ENCODE results near the gene RABL2B. TPM values are rescaled to one million over a fixed set of nuclear protein-coding genes. Genes with fewer than 3 reads are reported as not detected.

RABL2B gene
- total RNA-seq, 1 donor from 2014 or later, result 52.9 TPM

DNA sequence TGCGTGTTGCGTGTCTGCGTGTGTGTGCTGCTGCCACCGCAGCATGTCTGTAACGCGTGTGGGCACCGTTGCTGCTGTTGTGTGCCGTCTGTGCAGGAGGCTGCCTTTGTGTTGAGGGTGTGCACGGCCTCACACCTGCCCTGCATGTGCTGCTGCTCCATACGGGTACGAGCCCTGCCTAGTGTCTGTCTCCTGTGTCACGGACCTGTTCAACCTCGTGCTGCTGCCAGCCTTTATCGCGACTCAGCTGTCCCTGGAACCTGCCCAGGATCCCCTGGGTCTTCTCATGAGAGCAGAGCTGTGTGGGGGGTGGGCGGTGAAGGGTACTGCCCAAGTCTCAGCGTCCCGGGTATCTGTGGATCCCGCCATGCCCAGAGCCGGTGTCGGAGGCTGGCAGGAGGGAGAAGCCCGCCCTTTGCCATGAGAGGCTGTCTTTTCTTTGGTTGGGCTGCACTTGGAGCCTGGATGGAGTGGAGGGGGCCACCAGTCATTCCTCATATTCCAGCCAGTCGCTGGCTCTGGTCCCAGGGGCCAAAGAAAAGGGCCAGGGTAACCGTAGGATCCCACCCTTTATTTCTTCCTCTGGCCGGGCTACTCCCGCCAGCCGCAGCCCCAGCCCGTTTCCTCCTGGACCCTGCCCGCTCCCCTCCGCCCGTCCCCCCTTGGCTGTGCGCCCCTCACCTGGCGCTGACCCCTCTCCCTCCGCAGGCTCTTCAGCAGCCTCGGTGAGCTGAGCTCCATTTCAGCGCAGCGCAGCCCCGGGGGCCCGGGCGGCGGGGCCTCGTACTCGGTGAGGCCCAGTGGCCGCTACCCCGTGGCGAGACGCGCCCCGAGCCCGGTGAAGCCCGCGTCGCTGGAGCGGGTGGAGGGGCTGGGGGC, 53.2 kb downstream of the RABL2B start:
- Mint-ChIP-seq H3K27me3 (ENCODE audit: low read depth) (peaks cover 15% of the 10 kb centered on the region), H3K4me3 (no peak overlapping the region), H3K27ac (ENCODE audit: unreplicated experiment) (no peak overlapping the region), H3K4me1 (peaks cover 14% of the 10 kb centered on the region), H3K36me3 (ENCODE audit: low read depth) (no peaks in the 10 kb centered on the region), H3K9me3 (no peaks in the 10 kb centered on the region)
- TF ChIP-seq, protein P1, sequence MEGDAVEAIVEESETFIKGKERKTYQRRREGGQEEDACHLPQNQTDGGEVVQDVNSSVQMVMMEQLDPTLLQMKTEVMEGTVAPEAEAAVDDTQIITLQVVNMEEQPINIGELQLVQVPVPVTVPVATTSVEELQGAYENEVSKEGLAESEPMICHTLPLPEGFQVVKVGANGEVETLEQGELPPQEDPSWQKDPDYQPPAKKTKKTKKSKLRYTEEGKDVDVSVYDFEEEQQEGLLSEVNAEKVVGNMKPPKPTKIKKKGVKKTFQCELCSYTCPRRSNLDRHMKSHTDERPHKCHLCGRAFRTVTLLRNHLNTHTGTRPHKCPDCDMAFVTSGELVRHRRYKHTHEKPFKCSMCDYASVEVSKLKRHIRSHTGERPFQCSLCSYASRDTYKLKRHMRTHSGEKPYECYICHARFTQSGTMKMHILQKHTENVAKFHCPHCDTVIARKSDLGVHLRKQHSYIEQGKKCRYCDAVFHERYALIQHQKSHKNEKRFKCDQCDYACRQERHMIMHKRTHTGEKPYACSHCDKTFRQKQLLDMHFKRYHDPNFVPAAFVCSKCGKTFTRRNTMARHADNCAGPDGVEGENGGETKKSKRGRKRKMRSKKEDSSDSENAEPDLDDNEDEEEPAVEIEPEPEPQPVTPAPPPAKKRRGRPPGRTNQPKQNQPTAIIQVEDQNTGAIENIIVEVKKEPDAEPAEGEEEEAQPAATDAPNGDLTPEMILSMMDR (conservative IDR thresholded peaks at IDR 0.05), result no peak
- DNase-seq (ENCODE audit: low read depth, low spot score), result no peak

DNA sequence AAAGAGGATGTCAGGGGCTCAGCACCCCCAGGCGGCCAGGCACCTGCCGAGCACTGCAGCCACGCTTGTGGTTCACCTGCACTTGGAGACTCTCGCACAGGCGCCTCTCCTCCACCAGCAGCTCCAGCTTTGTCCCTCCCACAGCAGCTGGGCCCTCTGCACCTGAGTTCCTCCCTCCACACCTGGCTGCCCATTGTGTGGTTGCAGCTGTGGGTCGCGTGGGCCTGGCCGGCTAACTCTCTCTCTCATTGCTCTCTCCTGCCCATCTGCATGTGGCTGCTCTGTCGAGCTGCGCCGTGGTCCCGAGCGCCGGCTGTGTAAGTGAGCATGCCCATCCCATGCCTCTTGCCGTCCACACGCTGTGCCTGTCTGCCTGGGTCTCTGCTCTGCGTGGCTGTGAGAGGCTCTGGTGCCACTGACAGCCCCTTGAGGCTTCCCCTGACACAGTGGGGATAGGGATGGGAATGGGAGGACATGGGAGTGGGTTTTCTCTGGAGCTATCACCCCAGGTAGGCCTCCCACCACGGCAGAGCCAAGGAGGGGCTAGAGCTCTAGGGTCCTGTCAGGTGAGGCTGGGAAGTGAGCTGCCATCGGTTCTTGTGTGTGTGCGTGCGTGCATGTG, 53.9 kb downstream of the RABL2B start:
- Mint-ChIP-seq H3K9me3 (no peaks in the 10 kb centered on the region), H3K4me3 (no peak overlapping the region), H3K36me3 (ENCODE audit: low read depth) (no peaks in the 10 kb centered on the region), H3K4me1 (peaks cover 14% of the 10 kb centered on the region), H3K27ac (ENCODE audit: unreplicated experiment) (peak overlapping the region; percentile 50), H3K27me3 (ENCODE audit: low read depth) (peaks cover 12% of the 10 kb centered on the region)
- TF ChIP-seq, protein P1 (conservative IDR thresholded peaks at IDR 0.05), result no peak
- DNase-seq (ENCODE audit: low read depth, low spot score), result no peak

DNA sequence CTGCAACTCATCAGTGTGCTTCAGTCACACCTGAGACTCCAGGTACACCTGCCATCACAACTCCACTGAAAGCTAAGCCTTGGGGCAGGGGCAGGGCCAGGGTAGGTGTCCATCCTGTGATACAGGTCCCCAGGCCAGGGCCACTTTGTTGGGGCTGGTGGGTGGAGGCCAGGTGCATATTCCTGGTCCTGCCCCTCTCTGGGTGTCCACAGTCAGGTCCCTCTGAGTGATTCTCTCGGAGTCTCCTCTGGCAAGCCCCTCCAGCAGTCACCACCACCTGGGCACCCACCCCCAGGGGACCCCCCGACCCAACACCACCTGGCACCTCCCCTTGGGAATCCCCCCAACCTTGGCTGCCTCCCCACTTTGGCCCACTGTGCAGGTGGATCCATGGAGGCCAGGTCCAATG, 54.9 kb downstream of the RABL2B start:
- Mint-ChIP-seq H3K4me3 (no peak overlapping the region), H3K9me3 (no peaks in the 10 kb centered on the region), H3K36me3 (ENCODE audit: low read depth) (no peaks in the 10 kb centered on the region), H3K27ac (ENCODE audit: unreplicated experiment) (no peak overlapping the region), H3K4me1 (peaks cover 9% of the 10 kb centered on the region), H3K27me3 (ENCODE audit: low read depth) (peaks cover 10% of the 10 kb centered on the region)
- DNase-seq (ENCODE audit: low read depth, low spot score), result no peak
- TF ChIP-seq, protein P1 (conservative IDR thresholded peaks at IDR 0.05), result no peak

DNA sequence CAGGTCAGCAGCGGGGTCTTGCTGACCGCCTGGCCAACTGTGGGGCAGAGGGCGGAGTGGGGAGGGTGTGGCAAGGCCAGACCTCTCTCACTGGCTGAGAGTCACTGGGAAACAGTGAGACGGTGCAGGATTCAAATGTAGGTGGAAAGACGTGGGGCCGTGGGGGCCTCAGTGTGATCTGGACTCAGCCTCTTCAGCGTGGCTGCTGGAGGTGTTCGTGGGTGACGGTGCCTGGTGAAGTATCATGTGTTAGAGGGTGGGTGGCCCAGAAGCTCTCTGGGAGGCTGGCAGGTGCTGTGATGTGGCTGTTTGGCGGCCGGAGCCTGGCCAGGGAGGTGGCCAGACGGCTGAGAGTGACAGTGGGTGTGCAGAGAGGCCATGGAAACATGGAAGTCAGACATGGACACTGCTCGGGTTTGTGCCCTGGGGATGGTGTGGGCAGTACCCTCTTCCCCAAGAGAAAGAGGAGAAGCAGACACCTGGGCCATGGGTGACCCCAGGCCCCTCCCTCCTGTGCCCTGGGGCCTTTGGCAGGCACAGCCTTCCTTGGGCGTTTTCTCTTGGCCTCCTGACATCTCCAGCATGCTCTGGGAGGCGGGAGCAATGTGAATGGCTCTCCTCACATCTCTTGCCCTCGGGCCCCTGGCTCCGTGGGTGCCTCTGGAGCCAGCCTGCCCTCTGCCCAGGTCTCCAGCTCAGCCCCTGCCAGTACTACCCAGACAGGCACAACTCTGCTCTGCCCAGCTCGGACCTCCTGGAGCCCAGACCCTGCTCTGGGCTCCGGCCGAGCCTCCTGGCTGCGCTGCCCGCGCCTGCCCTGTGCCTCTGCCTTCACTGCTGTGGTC, 55.5 kb downstream of the RABL2B start:
- TF ChIP-seq, protein P1 (conservative IDR thresholded peaks at IDR 0.05), result no peak
- H3K9me3 Mint-ChIP-seq, result no peaks in the 10 kb centered on the region
- H3K27ac Mint-ChIP-seq (ENCODE audit: unreplicated experiment), result peak overlapping the region; percentile 72
- H3K4me1 Mint-ChIP-seq, result peaks cover 7% of the 10 kb centered on the region
- no peak for DNase-seq (ENCODE audit: low read depth, low spot score)
- H3K36me3 Mint-ChIP-seq (ENCODE audit: low read depth), result no peaks in the 10 kb centered on the region
- H3K4me3 Mint-ChIP-seq, result no peak overlapping the region
- H3K27me3 Mint-ChIP-seq (ENCODE audit: low read depth), result peaks cover 12% of the 10 kb centered on the region

DNA sequence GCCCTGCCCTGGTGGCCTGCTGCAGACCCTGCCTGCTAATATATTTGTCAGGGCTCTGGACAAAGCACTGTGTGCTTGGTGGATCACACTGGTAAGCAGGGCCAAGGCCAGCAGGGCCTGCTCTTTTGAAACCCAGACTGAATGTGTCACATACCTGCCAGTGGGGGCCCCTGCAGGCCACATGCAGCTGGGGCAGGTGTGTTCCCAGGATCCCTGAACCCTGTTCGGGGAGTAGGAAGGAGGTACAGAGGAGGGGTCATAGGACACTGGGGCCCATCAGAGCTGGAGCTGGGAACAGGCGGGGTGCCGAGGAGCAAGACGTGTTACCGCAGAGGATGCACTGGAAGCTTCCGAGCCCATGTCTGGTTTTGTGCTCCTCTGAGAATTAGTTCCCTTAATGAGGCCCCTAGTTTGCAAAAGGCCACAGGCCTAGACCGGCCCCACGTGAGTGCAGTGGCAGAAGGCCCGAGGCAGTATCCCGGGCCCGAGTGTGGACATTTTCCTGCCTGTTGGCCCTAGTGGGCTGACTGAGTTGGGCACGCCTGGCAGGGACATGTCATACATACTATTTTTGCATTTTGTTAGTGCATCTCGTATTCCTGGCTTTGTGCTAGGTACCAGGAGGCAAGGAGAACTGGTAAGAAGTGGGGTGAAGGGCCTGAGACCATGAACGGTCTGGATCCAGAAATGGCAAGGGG, 56.6 kb downstream of the RABL2B start:
- Mint-ChIP-seq H3K36me3 (ENCODE audit: low read depth) (peaks cover 3% of the 10 kb centered on the region), H3K9me3 (no peaks in the 10 kb centered on the region), H3K27ac (ENCODE audit: unreplicated experiment) (no peak overlapping the region), H3K4me3 (no peak overlapping the region), H3K4me1 (peaks cover 10% of the 10 kb centered on the region), H3K27me3 (ENCODE audit: low read depth) (peaks cover 21% of the 10 kb centered on the region)
- no peak for DNase-seq (ENCODE audit: low read depth, low spot score)
- TF ChIP-seq, protein P1 (conservative IDR thresholded peaks at IDR 0.05), result no peak

Data from neural crest cell (in vitro differentiated cells).